GM19395 (cell line): ENCODE data around the gene TRAT1.
A peak's percentile ranks its signal among the peaks of the same experiment; 100 is the strongest.

Source experiments
- ATAC-seq: cut with Tn5 transposase; IDR thresholded peaks from one replicate; pipeline ENCODE4 v1.9.1; 2021; ENCODE audit warnings: mild to moderate bottlenecking, moderate library complexity; ENCODE audit not compliant: unreplicated experiment

TRAT1 gene

GRCh38 chr3:108849075-108849474 lies 26.5 kb downstream of the TRAT1 start:
- no peak for ATAC-seq

- ATAC-seq: no peak
Observed at GRCh38 chr3:108861401-108861800, 38.8 kb downstream of the TRAT1 start.

- peak; percentile 61 for ATAC-seq
Observed at GRCh38 chr3:108862865-108863798, 40.5 kb downstream of the TRAT1 start.

- no peak for ATAC-seq
Observed at GRCh38 chr3:108863799-108864135, 41.2 kb downstream of the TRAT1 start.

GRCh38 chr3:108877901-108878300 lies 55.3 kb downstream of the TRAT1 start:
- no peak for ATAC-seq

GRCh38 chr3:108879915-108880314 lies 57.3 kb downstream of the TRAT1 start:
- ATAC-seq: no peak

GRCh38 chr3:108882762-108883161 lies 60.2 kb downstream of the TRAT1 start:
- ATAC-seq: no peak

GRCh38 chr3:108883373-108883772 lies 60.8 kb downstream of the TRAT1 start:
- ATAC-seq: no peak

GRCh38 chr3:108887121-108887520 lies 64.5 kb downstream of the TRAT1 start:
- ATAC-seq: no peak

GRCh38 chr3:108887777-108888176 lies 65.2 kb downstream of the TRAT1 start:
- no peak for ATAC-seq

GRCh38 chr3:108891833-108892232 lies 69.2 kb downstream of the TRAT1 start:
- ATAC-seq: no peak

- ATAC-seq: no peak
Observed at GRCh38 chr3:108894981-108895380, 72.4 kb downstream of the TRAT1 start.

- peak; percentile 66 for ATAC-seq
Observed at GRCh38 chr3:108897883-108898282, 75.3 kb downstream of the TRAT1 start.

GRCh38 chr3:108899530-108899929 lies 76.9 kb downstream of the TRAT1 start:
- no peak for ATAC-seq
